Umbilical cord (tissue), 2 donors: Measurements from ENCODE around the gene SRD5A1. TPM values are rescaled to one million over a fixed set of nuclear protein-coding genes. Genes with fewer than 3 reads are reported as not detected.

Source experiments
- DNase-seq: peaks from one replicate; pipeline ENCODE4 v3.0.0-alpha.2; 2015; ENCODE audit warnings: low spot score
- total RNA-seq: library from RNA; depleted of rRNA; stranded (reverse); fragments of >200 nt; gene quantifications from one replicate; pipeline ENCODE4 v1.2.3, GENCODE V29; 2014; ENCODE audit warnings: low replicate concordance; ENCODE audit not compliant: insufficient read depth

The SRD5A1 gene
- total RNA-seq, 1 donor from 2014 or later, result 5.5 TPM

- DNase-seq, result peak; percentile 98
These were observed 79.5 kb downstream of the SRD5A1 start for GRCh38 chr5:6712577-6713273.

DNA sequence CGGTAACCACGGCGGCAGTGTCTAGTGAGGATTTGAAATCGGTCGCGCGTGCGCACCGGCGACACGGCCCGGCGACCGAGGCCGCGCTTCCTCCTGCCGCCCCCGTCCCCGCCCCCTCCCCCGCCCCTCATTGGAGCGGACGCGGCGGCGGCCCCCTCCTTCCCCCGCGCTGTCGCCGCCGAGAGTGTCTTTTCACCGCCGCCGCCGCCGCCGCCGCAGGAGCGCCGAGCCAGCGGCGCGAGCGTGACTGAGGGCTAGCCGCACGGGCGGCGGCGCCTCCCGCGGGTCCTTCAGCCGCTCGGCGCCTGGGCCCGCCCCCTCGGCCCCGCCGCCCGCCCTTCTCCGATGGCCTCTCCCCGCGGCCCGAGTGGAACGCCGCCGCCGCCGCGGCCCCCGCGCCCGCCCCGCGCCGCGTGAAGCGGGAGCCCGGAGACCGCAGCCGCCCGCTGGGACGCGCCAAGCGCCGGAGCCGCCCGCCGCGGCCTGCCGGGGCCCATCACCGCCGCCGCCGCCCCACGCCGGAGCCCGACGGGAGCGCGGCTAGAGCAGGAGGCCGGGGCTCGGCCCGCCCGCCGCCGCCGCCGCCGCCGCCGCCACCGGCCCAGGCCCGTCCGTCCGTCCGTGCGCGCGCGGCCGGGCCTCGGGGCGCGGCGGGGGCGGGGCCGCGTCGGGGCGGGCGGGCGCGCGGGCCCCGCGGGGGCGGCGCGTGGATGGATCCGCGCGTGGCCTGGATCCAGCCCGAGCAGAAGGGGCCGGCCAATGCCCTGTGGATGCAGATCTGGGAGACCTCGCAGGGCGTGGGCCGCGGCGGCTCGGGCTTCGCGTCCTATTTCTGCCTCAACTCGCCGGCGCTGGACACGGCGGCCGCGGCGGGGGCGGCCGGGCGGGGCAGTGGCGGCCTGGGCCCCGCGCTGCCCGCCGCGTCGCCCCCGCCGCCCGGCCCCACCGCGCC lies 80.3 kb downstream of the SRD5A1 start, which contains the start of gene TENT4A:
Gene TENT4A, plus strand, starts transcription at position 159 of the 952 bp plus-strand sequence. Its CDS starts 552 bp downstream, at position 711.
- DNase-seq, result peak; percentile 29

DNA sequence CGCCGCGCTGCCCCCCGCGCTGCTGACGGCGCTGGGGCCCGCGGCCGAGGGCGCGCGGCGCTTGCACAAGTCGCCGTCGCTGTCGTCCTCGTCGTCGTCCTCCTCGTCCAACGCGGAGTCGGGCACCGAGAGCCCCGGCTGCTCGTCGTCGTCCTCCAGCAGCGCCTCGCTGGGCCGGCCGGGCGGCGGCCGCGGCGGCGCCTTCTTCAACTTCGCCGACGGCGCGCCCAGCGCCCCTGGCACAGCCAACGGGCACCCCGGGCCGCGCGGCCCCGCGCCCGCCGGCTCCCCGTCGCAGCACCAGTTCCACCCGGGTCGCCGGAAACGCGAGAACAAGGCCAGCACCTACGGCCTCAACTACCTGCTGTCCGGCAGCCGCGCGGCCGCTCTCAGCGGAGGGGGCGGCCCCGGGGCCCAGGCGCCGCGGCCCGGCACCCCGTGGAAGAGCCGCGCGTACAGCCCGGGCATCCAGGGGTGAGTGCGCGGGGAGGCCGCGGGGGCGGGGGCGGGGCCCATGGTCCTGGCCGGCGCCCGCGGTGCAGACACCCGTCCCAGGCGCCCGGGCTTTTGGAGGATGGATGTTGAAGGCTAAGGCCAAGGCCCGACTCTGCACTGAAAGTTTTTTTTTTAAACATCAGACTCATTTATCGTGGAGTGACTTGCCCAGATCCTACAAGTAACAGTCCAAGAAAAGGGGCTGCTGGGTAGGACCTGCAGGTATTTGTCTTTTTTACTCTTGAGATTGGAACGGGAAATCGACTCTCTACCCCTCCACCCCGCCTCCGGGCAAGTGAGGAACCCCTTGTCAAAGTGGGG lies 81.2 kb downstream of the SRD5A1 start:
- DNase-seq, result peak; percentile 30

DNA sequence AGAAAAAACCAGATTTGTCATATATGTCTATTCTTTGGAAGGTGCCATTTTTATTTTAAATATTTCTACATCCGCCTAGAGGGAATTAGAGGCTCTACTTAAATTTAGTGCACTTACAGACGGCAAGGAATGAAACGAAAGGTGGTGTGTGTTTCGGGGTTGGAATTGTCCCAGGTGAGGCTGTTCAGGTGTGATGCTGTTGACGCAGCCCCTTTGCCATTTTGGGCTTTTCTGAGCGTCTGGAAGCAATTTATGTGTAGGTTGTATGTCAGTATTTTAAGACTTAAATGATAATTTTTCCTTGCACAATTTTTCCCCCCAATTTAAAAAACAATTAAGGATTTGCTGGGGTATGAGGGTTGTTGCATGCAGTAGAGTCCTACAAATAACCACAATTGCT lies 82.0 kb downstream of the SRD5A1 start:
- no peak for DNase-seq

GRCh38 chr5:6715758-6716628 lies 82.8 kb downstream of the SRD5A1 start:
- no peak for DNase-seq

- DNase-seq, result no peak
These were observed 83.4 kb downstream of the SRD5A1 start for GRCh38 chr5:6716629-6717149.

DNA sequence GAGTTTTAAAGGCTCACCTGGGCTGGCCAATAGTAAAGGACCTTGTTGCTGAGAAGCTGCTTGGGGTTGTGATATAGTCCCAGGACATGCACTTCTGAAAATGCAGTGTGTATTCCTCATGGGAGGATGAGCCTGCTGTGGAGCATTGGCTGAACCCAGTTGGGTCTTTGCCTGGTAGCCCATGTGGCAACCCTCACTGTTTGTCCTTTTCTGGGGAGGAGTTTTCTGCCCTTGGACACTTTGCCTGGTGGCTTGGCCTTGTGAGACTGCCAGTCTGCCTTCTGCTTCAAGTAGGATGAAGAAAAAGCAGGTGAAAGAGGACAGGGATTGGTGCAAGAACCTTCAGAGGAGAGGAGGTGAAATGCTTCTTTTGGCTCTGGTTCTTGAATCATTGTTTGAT lies 84.0 kb downstream of the SRD5A1 start:
- no peak for DNase-seq

GRCh38 chr5:6717687-6718086 lies 84.4 kb downstream of the SRD5A1 start:
- no peak for DNase-seq

- DNase-seq, result no peak
These were observed 85.0 kb downstream of the SRD5A1 start for GRCh38 chr5:6718161-6718681.

- DNase-seq, result no peak
These were observed 85.5 kb downstream of the SRD5A1 start for GRCh38 chr5:6718718-6719117.

DNA sequence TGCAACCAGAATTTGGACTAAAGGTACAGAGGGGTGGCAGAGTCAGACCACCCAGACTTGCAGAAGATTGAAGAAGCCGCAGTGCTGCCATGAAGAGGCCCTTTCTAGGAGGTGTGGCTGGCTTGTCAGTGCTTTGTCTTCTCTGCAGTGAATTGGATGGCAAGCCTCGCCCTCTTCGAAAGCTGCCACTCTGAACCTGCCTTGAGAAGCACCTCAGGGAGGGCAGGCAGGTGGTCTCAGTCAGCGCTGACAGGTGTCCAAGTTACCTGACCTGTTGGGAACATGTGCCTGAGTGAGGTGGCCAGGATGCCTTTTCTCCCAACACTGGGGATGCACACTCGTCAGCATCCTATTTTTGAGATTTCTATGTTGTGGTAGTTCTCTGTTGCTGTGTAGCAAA lies 86.2 kb downstream of the SRD5A1 start:
- DNase-seq, result no peak

DNA sequence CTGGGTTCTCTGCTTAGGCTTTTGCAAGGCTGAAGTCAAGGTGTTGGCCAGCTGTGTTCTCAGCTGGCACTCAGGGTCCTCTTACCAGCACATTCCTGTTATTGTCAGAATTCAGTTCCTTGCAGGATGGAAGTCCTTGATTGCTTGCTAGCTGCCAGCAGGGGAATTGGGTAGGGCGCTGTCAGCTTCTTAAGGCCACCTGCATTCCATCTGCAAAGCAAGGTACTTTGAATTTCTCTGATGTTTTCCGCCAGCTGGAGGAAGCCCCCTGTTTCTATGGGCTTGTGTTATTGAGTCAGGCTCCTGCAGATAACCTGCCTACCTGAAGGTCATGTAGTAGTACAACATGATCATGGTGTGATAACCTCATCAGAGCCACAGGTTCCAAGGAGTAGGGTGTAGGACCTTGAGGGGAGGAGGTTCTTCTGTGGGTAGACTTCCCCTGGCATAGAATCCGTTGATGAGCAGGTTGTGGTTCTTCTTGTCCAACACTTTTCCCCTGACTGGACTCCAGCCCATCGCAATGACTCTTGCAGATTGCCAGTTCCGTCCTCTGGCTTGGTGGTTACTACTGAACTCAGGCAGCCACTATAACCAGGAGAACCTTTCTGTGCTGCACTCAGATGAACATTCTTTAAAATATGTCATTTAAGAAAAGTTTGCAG lies 86.8 kb downstream of the SRD5A1 start:
- DNase-seq, result no peak

DNA sequence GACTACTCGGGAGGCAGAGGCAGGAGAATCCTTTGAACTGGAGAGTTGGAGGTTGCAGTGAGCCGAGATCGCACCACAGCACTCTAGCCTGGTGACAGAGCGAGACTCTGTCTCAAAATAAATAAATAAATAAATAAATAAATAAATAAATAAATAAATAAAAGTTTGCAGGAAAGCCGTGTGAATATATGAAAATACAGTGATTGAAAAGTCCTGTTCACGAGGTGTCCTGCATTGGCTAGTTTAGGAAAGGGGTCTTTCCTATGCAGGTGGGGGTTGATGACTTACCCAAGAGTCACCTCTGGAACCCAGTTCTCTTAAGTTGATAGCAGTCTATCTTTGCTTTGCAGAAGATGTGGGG lies 87.3 kb downstream of the SRD5A1 start:
- DNase-seq, result no peak

GRCh38 chr5:6721442-6721841 lies 88.2 kb downstream of the SRD5A1 start:
- no peak for DNase-seq

DNA sequence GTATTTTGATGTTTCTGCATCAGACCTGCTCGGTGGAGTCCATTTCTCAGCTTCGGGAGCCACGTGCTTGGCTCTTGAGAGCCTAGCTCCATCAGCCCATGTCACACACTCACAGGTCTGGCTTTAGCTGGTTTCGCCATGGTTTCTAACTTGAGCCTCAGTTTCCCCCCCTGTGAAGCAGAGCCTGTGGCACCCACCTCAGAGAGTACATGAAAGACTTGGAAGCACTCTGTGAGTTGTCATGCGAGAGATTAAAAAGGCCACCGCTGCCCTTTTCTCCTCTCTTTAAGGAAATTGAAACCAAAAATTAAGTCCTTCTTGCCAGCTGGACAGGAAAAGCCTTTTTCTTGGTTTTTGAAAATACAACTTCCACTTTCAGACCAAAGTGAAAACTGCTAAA lies 88.8 kb downstream of the SRD5A1 start:
- no peak for DNase-seq

- no peak for DNase-seq
These were observed 90.0 kb downstream of the SRD5A1 start for GRCh38 chr5:6723122-6723815.

DNA sequence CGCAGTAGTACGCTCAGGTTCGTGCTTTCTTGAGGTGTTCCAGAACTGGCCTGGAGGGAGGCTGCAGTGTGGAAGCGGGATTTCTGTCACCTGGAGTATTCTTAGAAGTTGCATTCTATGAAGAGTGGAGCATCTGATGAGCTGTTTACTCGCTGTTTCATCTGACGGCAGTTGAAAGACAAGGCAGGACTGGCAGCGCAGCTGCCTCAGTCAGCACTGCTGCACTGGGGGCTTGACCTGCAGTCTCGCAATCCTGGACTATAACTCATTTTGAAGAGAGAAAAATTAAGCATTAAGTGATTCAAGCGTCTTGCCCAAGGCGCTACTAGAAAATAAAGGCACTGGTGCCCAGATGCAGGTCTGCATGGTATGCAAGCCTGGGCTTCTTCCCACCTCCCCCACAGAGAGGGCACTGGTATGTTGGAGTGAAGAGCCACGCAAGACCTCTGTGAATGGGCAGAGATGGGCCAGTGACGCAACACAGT lies 90.6 kb downstream of the SRD5A1 start:
- no peak for DNase-seq
